CD4-positive, alpha-beta T cell (primary cell): ENCODE results near the gene PCDH9. TPM values are rescaled to one million over a fixed set of nuclear protein-coding genes. Genes with fewer than 3 reads are reported as not detected.

Source experiments
- ATAC-seq: fragments of 200-7000 bp; cut with Tn5 transposase; one replicate; pipeline ENCODE4 v1.10.0; 2022; ENCODE audit warnings: mild to moderate bottlenecking; ENCODE audit not compliant: poor library complexity
- CTCF ChIA-PET: fragments of 350-600 bp; sonication (Branson Sonifier 250); formaldehyde crosslinking; loops from one replicate; lab custom pipeline; 2021; ENCODE audit warnings: antibody characterized with exemption, inconsistent platforms; lab: Charles Lee
- POLR2A ChIA-PET: fragments of 350-600 bp; sonication (Branson Sonifier 250); formaldehyde crosslinking; loops from one replicate; lab custom pipeline; 2021; ENCODE audit warnings: antibody characterized with exemption, inconsistent platforms; lab: Charles Lee
- DNase-seq, 14 experiments: peaks; one replicate each; pipeline ENCODE4 v3.0.0-alpha.2; 2013 to 2020; ENCODE audit warnings: mixed read lengths in 2 of 14
- H3K27ac ChIP-seq, 2 donors: one replicate each; pipeline versions ENCODE4 v1.5.1 to v1.7.0; 2013; ENCODE audit warnings: low read length in 2 of 2, low read depth in 1 of 2, mild to moderate bottlenecking in 1 of 2
- H3K27me3 ChIP-seq, 2 experiments: 1 replicate in 1 of 2; 2 replicates in 1 of 2; pipeline versions ENCODE4 v1.6.1 to v1.7.0; 2013; ENCODE audit warnings: low read length in 2 of 2, control low read depth in 1 of 2, mild to moderate bottlenecking in 1 of 2, moderate library complexity in 1 of 2; ENCODE audit not compliant: insufficient read depth in 2 of 2, control insufficient read depth in 1 of 2
- H3K36me3 ChIP-seq: one replicate; pipeline ENCODE4 v1.6.1; 2013; ENCODE audit warnings: low read length, control low read depth; ENCODE audit not compliant: insufficient read depth
- H3K4me1 ChIP-seq: one replicate; pipeline ENCODE4 v1.6.1; 2013; ENCODE audit warnings: low read length, control low read depth; ENCODE audit not compliant: insufficient read depth
- H3K4me3 ChIP-seq: one replicate; pipeline ENCODE4 v1.5.1; 2013; ENCODE audit warnings: mild to moderate bottlenecking, low read length, moderate library complexity
- H3K9me3 ChIP-seq, 2 experiments: 1 replicate in 1 of 2; 2 replicates in 1 of 2; pipeline versions ENCODE4 v1.6.1 to v1.7.0; 2013; ENCODE audit warnings: low read length in 2 of 2, mild to moderate bottlenecking in 2 of 2, control low read depth in 1 of 2, moderate library complexity in 1 of 2; ENCODE audit not compliant: control insufficient read depth in 1 of 2, insufficient read depth in 1 of 2
- H3K27ac Mint-ChIP-seq: one replicate; pipeline ENCODE4 v1.8.0; 2020; ENCODE audit warnings: mixed read lengths
- H3K27me3 Mint-ChIP-seq: one replicate; pipeline ENCODE4 v1.8.0; 2021; ENCODE audit warnings: mixed read lengths
- H3K36me3 Mint-ChIP-seq: one replicate; pipeline ENCODE4 v1.8.0; 2021; ENCODE audit warnings: low read depth, mixed read lengths
- H3K4me1 Mint-ChIP-seq: one replicate; pipeline ENCODE4 v1.8.0; 2021; ENCODE audit warnings: low read depth, mixed read lengths
- H3K4me3 Mint-ChIP-seq: one replicate; pipeline ENCODE4 v1.8.0; 2020; ENCODE audit warnings: mild to moderate bottlenecking, mixed read lengths
- H3K9me3 Mint-ChIP-seq: one replicate; pipeline ENCODE4 v1.8.0; 2020; ENCODE audit warnings: mixed read lengths
- intact Hi-C, 2 experiments: fragments of 100-400 bp; cut with DNase I in 1 of 2; cut with micrococcal nuclease in 1 of 2; formaldehyde crosslinking; loops; one replicate each; pipeline versions ENCODE4 v1.15.1 to v1.9.0; 2023 to 2025; cut with DNase I, micrococcal nuclease
- total RNA-seq, 174 experiments: library from RNA in 2 of 174; stranded (reverse) in 2 of 174; gene quantifications; one replicate each; pipeline ENCODE4 v1.2.3 and lab custom pipeline; 2021 to 2026
- TF ChIP-seq, protein P1 (sequence below): fragments of 200-600 bp; IDR thresholded peaks from one replicate; pipeline ENCODE4 v1.8.0; 2022; ENCODE audit warnings: antibody characterized with exemption, mild to moderate bottlenecking

PCDH9 gene
- total RNA-seq, 2 experiments from 2014 or later = 0.08 to 0.19 TPM

GRCh38 chr13:67090856-67091255 is 139.3 kb downstream of the PCDH9 start:
- no peaks in the 10 kb centered on the region for H3K9me3 Mint-ChIP-seq
- H3K27me3 ChIP-seq = no peaks in the 10 kb centered on the region
- no peak overlapping the region for H3K4me3 ChIP-seq
- H3K36me3 Mint-ChIP-seq = no peaks in the 10 kb centered on the region
- no peaks in the 10 kb centered on the region for H3K9me3 ChIP-seq
- ATAC-seq = no peak
- H3K4me1 Mint-ChIP-seq = peaks cover 4% of the 10 kb centered on the region
- intact Hi-C loops = no loop called here
- H3K4me3 Mint-ChIP-seq = no peak overlapping the region
- H3K27me3 Mint-ChIP-seq = no peaks in the 10 kb centered on the region
- H3K4me1 ChIP-seq = no peaks in the 10 kb centered on the region
- ChIA-PET CTCF (no interaction called here), POLR2A (no interaction called here)
- H3K27ac ChIP-seq = no peak overlapping the region
- no peaks in the 10 kb centered on the region for H3K36me3 ChIP-seq
- H3K27ac Mint-ChIP-seq = no peak overlapping the region
- no peak for DNase-seq
- TF ChIP-seq, protein P1, sequence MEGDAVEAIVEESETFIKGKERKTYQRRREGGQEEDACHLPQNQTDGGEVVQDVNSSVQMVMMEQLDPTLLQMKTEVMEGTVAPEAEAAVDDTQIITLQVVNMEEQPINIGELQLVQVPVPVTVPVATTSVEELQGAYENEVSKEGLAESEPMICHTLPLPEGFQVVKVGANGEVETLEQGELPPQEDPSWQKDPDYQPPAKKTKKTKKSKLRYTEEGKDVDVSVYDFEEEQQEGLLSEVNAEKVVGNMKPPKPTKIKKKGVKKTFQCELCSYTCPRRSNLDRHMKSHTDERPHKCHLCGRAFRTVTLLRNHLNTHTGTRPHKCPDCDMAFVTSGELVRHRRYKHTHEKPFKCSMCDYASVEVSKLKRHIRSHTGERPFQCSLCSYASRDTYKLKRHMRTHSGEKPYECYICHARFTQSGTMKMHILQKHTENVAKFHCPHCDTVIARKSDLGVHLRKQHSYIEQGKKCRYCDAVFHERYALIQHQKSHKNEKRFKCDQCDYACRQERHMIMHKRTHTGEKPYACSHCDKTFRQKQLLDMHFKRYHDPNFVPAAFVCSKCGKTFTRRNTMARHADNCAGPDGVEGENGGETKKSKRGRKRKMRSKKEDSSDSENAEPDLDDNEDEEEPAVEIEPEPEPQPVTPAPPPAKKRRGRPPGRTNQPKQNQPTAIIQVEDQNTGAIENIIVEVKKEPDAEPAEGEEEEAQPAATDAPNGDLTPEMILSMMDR = no peak

GRCh38 chr13:67087527-67087926 is 142.6 kb downstream of the PCDH9 start:
- no peak for ATAC-seq

DNA sequence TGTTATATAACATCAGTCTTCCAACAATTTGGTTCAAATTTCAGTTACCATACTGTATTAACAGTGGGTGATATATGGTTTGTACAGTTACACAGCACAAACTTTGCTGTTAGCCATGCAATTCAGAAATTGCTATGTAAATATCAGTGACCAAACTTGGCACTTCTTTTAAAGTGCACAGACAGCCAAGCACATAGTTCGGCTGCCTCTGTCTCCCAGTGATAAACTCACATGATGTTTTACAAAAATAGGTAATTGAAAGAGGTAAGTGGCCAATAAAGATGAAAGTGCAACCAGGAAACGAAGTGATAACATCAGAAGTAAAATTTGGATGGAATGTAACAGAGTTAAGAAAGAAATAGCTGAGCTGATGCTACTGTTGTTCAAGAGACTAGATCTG is 143.9 kb downstream of the PCDH9 start:
- POLR2A ChIA-PET = no interaction called here
- no peak for ATAC-seq
- Mint-ChIP-seq H3K9me3 (no peaks in the 10 kb centered on the region), H3K4me3 (no peak overlapping the region), H3K36me3 (no peaks in the 10 kb centered on the region), H3K27me3 (no peaks in the 10 kb centered on the region), H3K4me1 (peaks cover 4% of the 10 kb centered on the region), H3K27ac (no peak overlapping the region)
- Histone ChIP-seq H3K4me1 (no peaks in the 10 kb centered on the region), H3K4me3 (no peak overlapping the region), H3K36me3 (no peaks in the 10 kb centered on the region), H3K27ac (no peak overlapping the region), H3K9me3 (peaks cover 0 to 3% of the 10 kb centered on the region in 2 experiments), H3K27me3 (no peaks in the 10 kb centered on the region)
- TF ChIP-seq, protein P1 = no peak
- intact Hi-C loops = no loop called here
- no peak for DNase-seq
- CTCF ChIA-PET = no interaction called here

More at GRCh38 chr13:67087527-67087926, 142.6 kb downstream of the PCDH9 start:
- Histone ChIP-seq H3K4me1 (no peaks in the 10 kb centered on the region), H3K4me3 (no peak overlapping the region), H3K27ac (no peak overlapping the region), H3K9me3 (peaks cover 0 to 3% of the 10 kb centered on the region in 2 experiments), H3K27me3 (no peaks in the 10 kb centered on the region), H3K36me3 (no peaks in the 10 kb centered on the region)
- intact Hi-C loops = no loop called here
- H3K4me3 Mint-ChIP-seq = no peak overlapping the region
- H3K27me3 Mint-ChIP-seq = no peaks in the 10 kb centered on the region
- no peaks in the 10 kb centered on the region for H3K36me3 Mint-ChIP-seq
- DNase-seq = no peak
- POLR2A ChIA-PET = no interaction called here
- H3K4me1 Mint-ChIP-seq = peaks cover 4% of the 10 kb centered on the region
- H3K27ac Mint-ChIP-seq = no peak overlapping the region
- no peaks in the 10 kb centered on the region for H3K9me3 Mint-ChIP-seq
- TF ChIP-seq, protein P1 = no peak
- CTCF ChIA-PET = no interaction called here
